Upper lobe of left lung (tissue), 4 donors: ENCODE measurements around the gene SMAD6.

Experiments used
- POLR2A ChIP-seq, 4 donors: fragments of 450-650 bp; IDR thresholded peaks; one replicate each; pipeline ENCODE4 v1.5.1; 2016 to 2017; ENCODE audit warnings: antibody characterized with exemption in 4 of 4, mild to moderate bottlenecking in 2 of 4
- POLR2AphosphoS5 ChIP-seq, 2 donors: sonication (generic); formaldehyde crosslinking; IDR thresholded peaks; one replicate each; pipeline ENCODE4 v1.5.1; 2017; ENCODE audit warnings: antibody characterized with exemption in 2 of 2
- TF ChIP-seq, protein P1 (sequence below), 6 experiments: fragments of 450-650 bp in 4 of 6; fragments of 200-600 bp in 2 of 6; sonication (generic) in 2 of 6; IDR thresholded peaks; one replicate each; pipeline ENCODE4 v1.5.1; 2016 to 2019; ENCODE audit warnings: antibody characterized with exemption in 6 of 6

DNA sequence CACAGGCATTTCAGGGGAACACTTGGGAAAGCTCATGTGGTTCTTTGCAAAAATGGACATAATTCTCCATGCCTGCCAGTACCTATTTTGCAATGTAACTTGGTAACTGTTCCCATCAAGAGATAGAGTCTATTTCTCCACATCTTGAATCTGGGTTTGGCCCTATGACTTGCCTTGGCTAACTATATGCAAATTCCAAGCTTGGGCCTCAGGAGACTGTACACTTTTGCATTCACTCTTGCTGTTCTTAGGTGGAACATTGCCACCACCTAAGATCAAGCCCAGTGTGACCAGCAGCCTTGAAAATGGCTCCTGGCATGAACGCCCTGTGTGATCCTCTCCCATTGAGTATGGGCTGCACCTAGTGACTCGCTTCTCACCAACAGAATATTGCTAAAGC lies 19.8 kb upstream of the SMAD6 start:
- no peak for TF ChIP-seq POLR2A (IDR thresholded peaks at IDR 0.05)
- TF ChIP-seq, protein P1, sequence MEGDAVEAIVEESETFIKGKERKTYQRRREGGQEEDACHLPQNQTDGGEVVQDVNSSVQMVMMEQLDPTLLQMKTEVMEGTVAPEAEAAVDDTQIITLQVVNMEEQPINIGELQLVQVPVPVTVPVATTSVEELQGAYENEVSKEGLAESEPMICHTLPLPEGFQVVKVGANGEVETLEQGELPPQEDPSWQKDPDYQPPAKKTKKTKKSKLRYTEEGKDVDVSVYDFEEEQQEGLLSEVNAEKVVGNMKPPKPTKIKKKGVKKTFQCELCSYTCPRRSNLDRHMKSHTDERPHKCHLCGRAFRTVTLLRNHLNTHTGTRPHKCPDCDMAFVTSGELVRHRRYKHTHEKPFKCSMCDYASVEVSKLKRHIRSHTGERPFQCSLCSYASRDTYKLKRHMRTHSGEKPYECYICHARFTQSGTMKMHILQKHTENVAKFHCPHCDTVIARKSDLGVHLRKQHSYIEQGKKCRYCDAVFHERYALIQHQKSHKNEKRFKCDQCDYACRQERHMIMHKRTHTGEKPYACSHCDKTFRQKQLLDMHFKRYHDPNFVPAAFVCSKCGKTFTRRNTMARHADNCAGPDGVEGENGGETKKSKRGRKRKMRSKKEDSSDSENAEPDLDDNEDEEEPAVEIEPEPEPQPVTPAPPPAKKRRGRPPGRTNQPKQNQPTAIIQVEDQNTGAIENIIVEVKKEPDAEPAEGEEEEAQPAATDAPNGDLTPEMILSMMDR (IDR thresholded peaks at IDR 0.05) = no peak
- TF ChIP-seq POLR2AphosphoS5 (IDR thresholded peaks at IDR 0.05) = no peak
